Stimulated activated effector memory CD8-positive, alpha-beta T cell treated with anti-CD3 and anti-CD28 coated beads, Interleukin-12 subunit alpha, Interleukin-12 subunit beta, amount 100 ng/mL, for 72 hours (primary cell): Measurements from ENCODE around the gene AGO1.
"Not testable (repeated sequence)": the region's sequence is repeated elsewhere in the genome, so short reads cannot be mapped to it uniquely, and the experiment has no call there.

Experiments
- ATAC-seq: fragments of 150-1000 bp; cut with Tn5 transposase; 2 replicates; pipeline ENCODE4 v1.10.0; 2021
- DNase-seq, 2 donors: peaks; one replicate each; pipeline ENCODE4 v3.0.0; 2021 to 2022; ENCODE audit warnings: low spot score in 2 of 2
- H3K27ac Mint-ChIP-seq: one replicate; pipeline ENCODE4 v1.8.0; 2022; ENCODE audit warnings: mild to moderate bottlenecking, mixed read lengths
- H3K36me3 Mint-ChIP-seq: one replicate; pipeline ENCODE4 v1.8.0; 2022; ENCODE audit warnings: mild to moderate bottlenecking, mixed read lengths
- H3K4me1 Mint-ChIP-seq: one replicate; pipeline ENCODE4 v1.8.0; 2022; ENCODE audit warnings: mixed read lengths
- H3K4me3 Mint-ChIP-seq: one replicate; pipeline ENCODE4 v1.8.0; 2022; ENCODE audit warnings: mild to moderate bottlenecking, mixed read lengths
- H3K9me3 Mint-ChIP-seq: one replicate; pipeline ENCODE4 v1.8.0; 2022; ENCODE audit warnings: mixed read lengths

The AGO1 gene

DNA sequence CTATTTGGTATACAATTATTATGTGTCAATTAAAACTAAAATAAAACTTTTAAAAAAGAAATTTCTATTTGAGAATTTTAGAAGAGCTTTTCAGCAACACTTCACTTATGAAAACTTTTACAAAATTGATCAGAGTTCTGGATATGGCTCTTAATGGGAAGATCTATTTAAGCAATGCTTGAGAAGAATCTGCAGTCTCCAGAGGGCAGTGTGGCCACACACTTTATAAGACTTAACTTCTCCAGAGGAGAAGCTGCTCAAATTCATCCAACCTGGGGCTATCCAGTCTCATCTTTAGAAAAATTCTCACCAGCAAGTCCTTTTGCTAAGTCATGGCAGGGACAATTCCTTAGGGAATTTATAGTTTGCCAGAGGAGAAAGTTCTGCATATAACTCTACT is 25.2 kb upstream of the AGO1 start:
- DNase-seq (no peak), ATAC-seq (no peak)
- H3K36me3 Mint-ChIP-seq: peaks cover 42% of the 10 kb centered on the region

DNA sequence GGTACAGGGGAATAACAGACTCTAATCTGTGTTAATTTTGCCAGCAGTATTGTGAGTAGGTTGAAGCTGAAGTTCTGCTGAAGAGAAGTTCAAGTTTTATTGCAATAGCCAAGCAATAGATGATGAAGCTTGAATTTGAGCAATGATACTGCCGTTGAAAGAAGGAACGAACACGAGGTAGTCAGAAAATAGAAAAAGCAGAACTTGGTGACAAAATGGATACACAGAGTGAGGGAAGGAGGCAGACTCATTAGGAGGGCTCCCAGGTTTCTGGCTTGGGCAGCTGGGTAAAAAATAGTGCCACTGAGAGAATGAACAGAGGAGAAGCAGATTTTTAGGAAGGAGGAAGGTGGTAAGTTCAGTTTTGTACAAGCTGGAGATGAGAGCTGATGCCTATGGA is 22.3 kb upstream of the AGO1 start:
- H3K4me3 Mint-ChIP-seq: no peak overlapping the region
- ATAC-seq (no peak), DNase-seq (no peak)
- H3K27ac Mint-ChIP-seq: no peak overlapping the region
- H3K4me1 Mint-ChIP-seq: no peaks in the 10 kb centered on the region
- H3K36me3 Mint-ChIP-seq: peaks cover 13% of the 10 kb centered on the region
- H3K9me3 Mint-ChIP-seq: no peaks in the 10 kb centered on the region

More for the DNA sequence above, 25.2 kb upstream of the AGO1 start:
- Mint-ChIP-seq H3K27ac (no peak overlapping the region), H3K4me3 (no peak overlapping the region), H3K4me1 (no peaks in the 10 kb centered on the region), H3K9me3 (no peaks in the 10 kb centered on the region)

DNA sequence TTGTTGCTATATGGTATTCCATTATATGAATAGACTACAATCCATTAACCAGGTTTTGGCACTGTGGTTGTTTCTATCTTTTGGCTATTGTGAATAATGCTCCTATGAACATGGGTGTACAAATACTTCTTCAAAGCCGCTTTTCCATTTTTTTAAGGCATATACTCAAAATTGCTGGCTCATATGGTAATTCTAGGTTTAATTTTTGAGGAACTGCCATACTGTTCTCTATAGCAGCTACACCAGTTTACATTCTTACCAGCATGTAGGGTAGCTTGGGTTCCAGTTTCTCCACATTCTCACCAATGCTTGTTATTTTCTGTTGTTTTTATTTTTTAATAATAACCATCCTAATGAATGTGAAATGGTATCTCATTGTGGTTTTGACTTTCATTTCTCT is 19.9 kb upstream of the AGO1 start:
- H3K27ac Mint-ChIP-seq: no peak overlapping the region

DNA sequence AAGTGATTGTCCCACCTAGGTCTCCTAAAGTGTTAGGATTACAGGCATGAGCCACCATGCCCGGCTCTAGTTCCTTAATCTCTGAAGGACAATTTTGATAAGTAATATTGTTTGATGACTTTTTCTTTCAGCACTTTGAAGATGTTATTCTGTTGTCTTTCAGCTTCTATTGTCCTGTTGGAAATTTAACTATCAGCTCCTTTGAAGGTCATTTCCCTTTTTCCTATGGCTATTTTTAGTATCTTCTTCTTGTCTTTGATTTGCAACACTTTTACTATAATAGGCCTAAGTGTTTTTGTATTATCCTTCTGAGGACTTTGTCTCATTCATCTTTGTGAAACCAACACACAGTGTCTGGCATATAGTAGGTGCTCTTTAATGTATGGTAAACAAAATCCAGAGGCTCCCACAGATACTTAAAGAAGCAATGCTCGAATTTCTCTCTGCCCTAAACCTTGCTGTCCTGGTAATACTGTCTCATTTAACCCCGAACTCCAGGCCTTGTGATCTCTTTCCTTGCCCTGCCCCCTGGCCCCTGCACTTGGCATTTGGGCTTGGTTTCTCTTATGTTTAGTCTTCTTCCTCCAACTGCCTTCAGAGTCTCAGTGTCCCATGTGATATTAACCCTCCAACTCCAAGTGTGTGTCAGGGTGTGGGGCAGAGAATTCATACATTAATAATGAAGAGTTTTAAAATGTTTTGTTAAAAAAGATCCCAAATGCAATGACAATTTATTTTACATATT is 19.0 kb upstream of the AGO1 start:
- Mint-ChIP-seq H3K9me3 (no peaks in the 10 kb centered on the region), H3K4me3 (no peak overlapping the region), H3K36me3 (peaks cover 3% of the 10 kb centered on the region), H3K27ac (no peak overlapping the region), H3K4me1 (no peaks in the 10 kb centered on the region)
- ATAC-seq: no peak
- no peak for DNase-seq

More for the DNA sequence above, 19.9 kb upstream of the AGO1 start:
- Mint-ChIP-seq H3K4me1 (no peaks in the 10 kb centered on the region), H3K36me3 (peaks cover 5% of the 10 kb centered on the region), H3K4me3 (no peak overlapping the region), H3K9me3 (no peaks in the 10 kb centered on the region)
- no peak for DNase-seq
- no peak for ATAC-seq

DNA sequence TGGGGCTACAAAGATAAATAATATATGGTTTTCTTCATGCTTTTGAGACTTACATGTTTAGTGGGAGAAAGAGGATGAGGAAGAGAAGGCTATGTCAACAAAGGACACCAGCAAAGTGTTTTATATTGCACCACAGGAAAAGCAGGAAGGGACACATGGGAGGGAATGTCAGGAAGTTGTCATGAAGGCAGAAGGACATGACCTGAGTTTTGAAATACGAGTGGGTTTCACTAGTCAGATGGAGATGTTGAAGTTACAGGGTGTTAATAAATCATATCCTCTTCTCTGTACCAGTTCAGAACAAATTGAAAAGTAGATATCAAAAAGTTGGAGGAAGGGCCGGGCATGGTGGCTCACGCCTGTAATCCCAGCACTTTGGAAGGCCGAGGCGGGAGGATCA is 18.2 kb upstream of the AGO1 start:
- no peak overlapping the region for H3K27ac Mint-ChIP-seq
- no peaks in the 10 kb centered on the region for H3K36me3 Mint-ChIP-seq
- DNase-seq (no peak), ATAC-seq (no peak)
- no peaks in the 10 kb centered on the region for H3K9me3 Mint-ChIP-seq
- H3K4me3 Mint-ChIP-seq: no peak overlapping the region
- H3K4me1 Mint-ChIP-seq: no peaks in the 10 kb centered on the region

- DNase-seq (no peak), ATAC-seq (no peak)
- no peaks in the 10 kb centered on the region for H3K9me3 Mint-ChIP-seq
- H3K4me3 Mint-ChIP-seq: no peak overlapping the region
- no peaks in the 10 kb centered on the region for H3K36me3 Mint-ChIP-seq
- H3K27ac Mint-ChIP-seq: no peak overlapping the region
- H3K4me1 Mint-ChIP-seq: no peaks in the 10 kb centered on the region
These were observed 16.0 kb upstream of the AGO1 start for GRCh38 chr1:35866991-35867390.

DNA sequence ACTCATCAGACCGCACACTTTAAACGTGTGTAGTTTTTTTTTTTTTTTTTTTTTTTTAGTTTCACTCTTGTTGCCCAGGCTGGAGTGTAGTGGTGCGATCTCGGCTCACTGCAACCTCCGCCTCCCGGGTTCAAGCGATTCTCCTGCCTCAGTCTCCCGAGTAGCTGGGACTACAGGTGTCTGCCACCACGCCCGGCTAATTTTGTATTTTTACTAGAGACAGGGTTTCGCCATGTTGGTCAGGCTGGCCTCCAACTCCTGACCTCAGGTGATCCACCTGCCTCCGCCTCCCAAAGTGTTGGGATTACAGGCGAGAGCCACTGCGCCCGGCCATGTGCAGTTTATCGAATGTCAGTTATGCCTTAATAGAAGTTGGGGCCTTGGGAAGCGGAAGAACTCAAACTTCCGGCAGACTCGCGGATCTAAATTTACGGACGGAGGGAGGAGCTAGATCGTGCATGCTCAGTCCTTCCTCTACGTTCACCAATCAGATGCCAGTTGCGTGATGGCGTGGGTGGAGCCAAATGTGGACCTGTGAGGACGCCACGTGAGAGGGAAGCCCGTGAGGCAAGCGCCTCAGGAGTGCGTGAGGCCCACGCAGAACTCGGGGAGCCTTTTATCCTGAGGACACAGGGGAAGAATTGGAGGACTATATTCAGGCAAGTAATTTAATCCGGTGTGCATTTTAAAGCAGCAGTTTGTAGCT is 13.6 kb upstream of the AGO1 start:
- H3K9me3 Mint-ChIP-seq, ATAC-seq, H3K4me1 Mint-ChIP-seq, DNase-seq, H3K27ac Mint-ChIP-seq, H3K36me3 Mint-ChIP-seq, H3K4me3 Mint-ChIP-seq: not testable (repeated sequence)

DNA sequence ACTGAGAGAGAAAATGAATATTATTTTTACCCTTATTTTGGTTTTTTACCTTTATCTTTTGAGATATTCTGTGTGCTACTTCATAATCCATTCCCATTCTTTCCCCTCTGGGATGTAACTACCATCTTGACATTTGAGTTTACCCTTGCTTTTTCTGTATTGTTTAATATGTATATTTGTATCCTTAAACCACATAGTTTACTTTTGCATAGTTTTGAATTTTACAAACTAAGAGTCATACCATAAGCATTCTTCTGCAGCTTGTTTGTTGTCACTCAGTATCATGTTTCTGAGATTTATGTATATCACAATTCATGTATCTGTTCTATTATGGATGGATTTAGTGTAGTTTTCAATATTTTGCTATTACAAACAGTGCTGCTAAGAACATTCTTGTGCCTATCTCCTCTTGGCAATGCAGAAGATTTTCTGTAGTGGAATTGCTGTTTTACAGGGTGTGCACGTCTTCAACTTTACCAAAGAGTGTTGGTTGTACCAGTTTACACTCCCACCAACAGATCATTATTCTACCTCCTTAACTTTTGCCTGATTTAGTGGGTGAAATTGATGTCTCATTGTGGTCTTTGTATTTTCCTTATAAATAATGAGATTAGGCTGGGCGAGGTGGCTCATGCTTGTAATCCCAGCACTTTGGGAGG is 12.2 kb upstream of the AGO1 start:
- DNase-seq: no peak
- ATAC-seq: no peak
- H3K4me1 Mint-ChIP-seq: no peaks in the 10 kb centered on the region
- H3K36me3 Mint-ChIP-seq: no peaks in the 10 kb centered on the region
- no peaks in the 10 kb centered on the region for H3K9me3 Mint-ChIP-seq
- H3K27ac Mint-ChIP-seq: no peak overlapping the region
- H3K4me3 Mint-ChIP-seq: no peak overlapping the region

GRCh38 chr1:35873243-35873750 is 9.7 kb upstream of the AGO1 start:
- Mint-ChIP-seq H3K4me1 (no peaks in the 10 kb centered on the region), H3K9me3 (no peaks in the 10 kb centered on the region), H3K36me3 (no peaks in the 10 kb centered on the region), H3K27ac (no peak overlapping the region), H3K4me3 (no peak overlapping the region)
- DNase-seq (no peak), ATAC-seq (no peak)

DNA sequence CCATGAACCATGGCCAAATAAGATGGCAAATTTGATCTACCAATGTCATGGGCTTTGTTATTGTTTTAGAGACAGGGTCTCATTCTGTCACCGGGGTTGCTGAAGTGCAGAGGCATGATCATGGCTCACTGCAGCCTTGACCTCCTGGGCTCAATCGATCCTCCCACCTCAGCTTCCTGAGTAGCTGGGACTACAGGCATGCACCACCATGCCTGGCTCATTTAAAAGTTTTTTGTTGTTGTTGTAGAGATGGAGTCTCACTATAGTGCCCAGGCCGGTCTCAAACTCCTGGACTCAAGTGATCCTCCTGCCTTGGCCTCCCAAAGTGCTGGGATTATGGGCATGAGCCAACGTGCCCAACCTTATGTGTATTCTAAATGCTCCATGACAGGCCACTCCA is 8.9 kb upstream of the AGO1 start:
- H3K4me3 Mint-ChIP-seq, H3K9me3 Mint-ChIP-seq: not testable (repeated sequence)

GRCh38 chr1:35876988-35877387 is 6.0 kb upstream of the AGO1 start:
- Mint-ChIP-seq H3K36me3 (no peaks in the 10 kb centered on the region), H3K27ac (no peak overlapping the region), H3K4me3 (no peak overlapping the region), H3K4me1 (peaks cover 6% of the 10 kb centered on the region), H3K9me3 (no peaks in the 10 kb centered on the region)
- ATAC-seq (no peak), DNase-seq (no peak)

More for the DNA sequence above, 8.9 kb upstream of the AGO1 start:
- not testable (repeated sequence) for H3K4me1 Mint-ChIP-seq, H3K27ac Mint-ChIP-seq, DNase-seq, ATAC-seq, H3K36me3 Mint-ChIP-seq

DNA sequence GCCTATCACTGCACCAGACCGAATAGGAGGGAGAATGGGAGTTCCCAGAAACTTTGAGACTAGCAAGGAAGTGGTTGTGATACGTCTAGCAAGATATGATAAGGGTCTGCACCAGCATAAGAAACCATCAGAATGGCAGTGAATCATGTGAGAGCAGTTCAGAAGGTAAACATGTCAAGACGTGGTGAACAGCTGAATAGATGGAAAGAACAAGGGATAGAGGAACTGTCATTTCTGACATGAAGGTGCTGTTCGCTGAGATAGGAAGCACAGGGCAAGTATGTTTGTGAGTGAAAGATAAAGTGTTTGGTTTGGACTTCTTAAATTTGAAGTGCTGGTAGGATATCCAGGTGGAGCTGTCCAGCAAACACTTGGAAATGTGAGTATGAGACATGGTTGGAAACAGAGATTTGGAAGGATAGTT is 1.1 kb upstream of the AGO1 start:
- DNase-seq (no peak), ATAC-seq (no peak)
- Mint-ChIP-seq H3K9me3 (no peaks in the 10 kb centered on the region), H3K36me3 (peaks cover 10% of the 10 kb centered on the region), H3K4me1 (peaks cover 32% of the 10 kb centered on the region), H3K27ac (peak overlapping the region; percentile 97), H3K4me3 (peak overlapping the region; percentile 97)

- peak overlapping the region; percentile 97 for H3K27ac Mint-ChIP-seq
- H3K4me1 Mint-ChIP-seq: peaks cover 39% of the 10 kb centered on the region
- ATAC-seq (no peak), DNase-seq (no peak)
- peaks cover 10% of the 10 kb centered on the region for H3K36me3 Mint-ChIP-seq
- peak overlapping the region; percentile 97 for H3K4me3 Mint-ChIP-seq
- no peaks in the 10 kb centered on the region for H3K9me3 Mint-ChIP-seq
These were observed 444 bp upstream of the AGO1 start for GRCh38 chr1:35882586-35882944.

DNA sequence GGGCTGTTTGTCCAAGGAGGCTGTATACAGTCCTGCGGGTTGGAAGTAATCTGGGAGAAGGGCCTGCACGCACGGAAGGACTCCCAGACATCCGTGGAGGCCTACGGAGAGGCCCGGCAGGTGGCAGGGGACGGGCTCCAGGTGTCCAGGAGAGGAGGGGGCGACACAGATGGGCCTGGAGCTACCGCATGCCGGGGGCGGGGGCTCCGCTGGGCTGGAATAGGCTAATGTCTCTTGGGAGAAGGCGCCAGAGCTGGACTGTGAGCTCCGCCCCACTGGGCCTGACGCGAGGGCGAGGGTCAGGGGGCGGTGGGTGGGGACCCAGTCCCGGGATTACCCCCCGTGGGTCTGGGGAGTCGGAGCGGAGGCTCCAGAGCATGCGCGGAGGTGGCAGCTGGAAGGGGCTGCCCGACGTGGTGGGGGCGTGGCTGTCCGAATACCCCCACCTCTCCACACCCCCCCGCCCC is 659 bp downstream of the AGO1 start:
- Mint-ChIP-seq H3K27ac (peak overlapping the region; percentile 97), H3K4me1 (peaks cover 45% of the 10 kb centered on the region), H3K9me3 (no peaks in the 10 kb centered on the region), H3K36me3 (peaks cover 17% of the 10 kb centered on the region), H3K4me3 (peak overlapping the region; percentile 97)
- DNase-seq (peak; percentile 15 to 71), ATAC-seq (peak; percentile 1)

- DNase-seq (no peak), ATAC-seq (no peak)
- peaks cover 30% of the 10 kb centered on the region for H3K36me3 Mint-ChIP-seq
- no peak overlapping the region for H3K27ac Mint-ChIP-seq
- no peaks in the 10 kb centered on the region for H3K9me3 Mint-ChIP-seq
- H3K4me1 Mint-ChIP-seq: peaks cover 49% of the 10 kb centered on the region
- no peak overlapping the region for H3K4me3 Mint-ChIP-seq
These were observed 1.9 kb downstream of the AGO1 start for GRCh38 chr1:35884934-35885333.
